CD4-positive, alpha-beta T cell treated with Interleukin-17A for 1 hour (primary cell): ENCODE measurements around the gene PLCXD1.
"Not testable (repeated sequence)": the region's sequence is repeated elsewhere in the genome, so short reads cannot be mapped to it uniquely, and the experiment has no call there.

Source experiments
- DNase-seq: peaks from one replicate; pipeline ENCODE4 v3.0.0-alpha.2; 2020

PLCXD1 gene

DNA sequence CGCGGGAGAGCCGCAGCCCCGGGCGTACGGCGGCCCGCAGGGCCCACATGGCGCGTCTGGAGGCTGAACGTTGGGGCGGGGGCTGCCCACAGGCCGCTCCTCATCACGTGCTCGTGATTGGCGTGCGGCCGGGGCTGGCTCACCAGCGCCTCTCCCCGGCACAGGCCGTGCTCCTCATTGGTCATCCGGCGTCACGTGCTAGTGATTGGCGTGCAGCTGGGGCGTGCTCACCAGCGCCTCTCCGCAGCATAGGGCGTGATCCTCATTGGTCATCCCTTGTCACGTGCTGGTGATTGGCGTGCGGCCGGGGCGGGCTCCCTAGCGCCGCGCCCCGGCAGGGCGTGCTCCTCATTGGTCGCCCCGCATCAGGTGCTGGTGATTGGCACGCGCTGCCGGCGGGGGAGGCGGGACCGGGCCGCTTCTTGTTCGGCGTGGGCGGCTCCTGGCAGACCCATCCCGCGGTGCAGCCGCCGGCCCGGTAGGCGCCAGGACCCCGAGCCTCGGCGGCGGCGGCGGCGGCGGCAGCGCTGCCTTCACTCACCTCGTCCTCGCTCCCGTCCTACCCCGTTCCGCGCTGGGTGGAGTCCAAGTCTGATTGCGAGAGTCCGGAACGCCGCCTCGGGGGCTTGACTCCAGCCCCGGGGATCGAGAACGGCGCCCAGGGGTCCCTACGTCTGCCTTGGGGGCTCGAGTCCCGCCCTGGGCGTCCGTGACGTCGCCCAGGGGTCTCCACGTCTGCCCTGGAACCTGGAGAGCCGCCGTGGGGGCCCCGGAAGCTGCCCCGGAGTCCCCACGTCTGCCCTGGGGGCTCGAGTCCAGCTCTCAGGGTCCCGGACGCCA is 37.8 kb downstream of the PLCXD1 start, which contains the start of gene GTPBP6:
Gene GTPBP6, minus strand, starts transcription at position 58 of the 840 bp plus-strand sequence. Its CDS starts 9 bp downstream, at position 49.
- DNase-seq, result peak; percentile 100

DNA sequence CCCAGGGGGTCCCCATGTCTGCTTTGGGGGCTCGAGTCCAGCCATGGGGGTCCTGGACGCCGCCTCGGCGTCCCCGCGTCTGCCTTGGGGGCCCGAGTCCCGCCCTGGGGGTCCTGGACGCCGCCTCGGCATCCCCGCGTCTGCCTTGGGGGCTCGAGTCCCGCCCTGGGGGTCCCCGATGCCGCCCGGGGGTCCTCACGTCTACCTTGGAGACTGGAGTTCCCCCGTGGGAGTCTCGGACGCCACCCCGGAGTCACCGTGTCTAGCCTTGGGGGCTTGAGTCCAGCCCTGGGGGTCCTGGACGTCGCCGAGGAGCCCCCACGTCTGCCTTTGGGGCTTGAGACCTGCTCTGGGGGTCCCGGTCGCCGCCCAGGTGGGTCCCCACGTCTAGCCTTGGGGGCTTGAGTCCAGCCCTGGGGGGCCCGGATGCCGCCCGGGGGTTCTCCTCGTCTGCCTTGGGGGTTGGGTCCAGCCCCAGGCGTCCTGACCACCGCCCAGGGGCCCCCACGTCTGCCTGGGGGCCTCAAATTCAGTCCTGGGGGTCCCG is 38.5 kb downstream of the PLCXD1 start:
- no peak for DNase-seq

DNA sequence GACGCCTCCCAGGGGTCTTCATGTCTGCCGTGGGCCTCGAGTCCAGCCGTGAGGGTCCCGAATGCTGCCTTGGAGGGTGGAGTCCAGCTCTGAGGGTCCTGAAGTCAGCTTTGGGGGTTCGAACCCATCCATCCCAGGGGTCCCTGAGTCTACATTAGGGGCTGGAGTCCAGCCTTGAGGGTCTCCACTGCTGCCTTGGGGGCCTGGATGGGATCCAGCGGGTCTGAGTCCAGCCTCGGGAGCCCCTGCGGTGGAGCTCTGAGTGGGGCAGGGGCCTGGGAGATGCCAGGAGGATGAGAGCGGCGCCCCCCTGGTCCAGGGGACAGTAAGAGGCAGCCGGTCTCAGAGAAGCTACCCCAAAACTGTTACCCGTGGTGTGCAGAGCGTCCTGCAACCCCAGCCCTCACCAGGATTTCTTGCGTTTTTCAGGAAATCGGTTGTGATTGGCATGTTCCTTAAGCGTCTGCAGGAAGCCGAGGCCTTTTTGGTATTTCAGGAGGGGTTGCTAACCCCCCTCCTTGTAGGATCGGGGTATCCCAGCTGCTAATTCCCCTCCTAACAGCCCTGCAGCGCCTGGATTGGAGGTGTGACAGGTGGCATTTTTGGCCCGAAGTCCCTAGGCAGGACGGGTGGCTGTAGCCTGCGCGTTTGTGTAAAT is 39.1 kb downstream of the PLCXD1 start:
- DNase-seq, result no peak

DNA sequence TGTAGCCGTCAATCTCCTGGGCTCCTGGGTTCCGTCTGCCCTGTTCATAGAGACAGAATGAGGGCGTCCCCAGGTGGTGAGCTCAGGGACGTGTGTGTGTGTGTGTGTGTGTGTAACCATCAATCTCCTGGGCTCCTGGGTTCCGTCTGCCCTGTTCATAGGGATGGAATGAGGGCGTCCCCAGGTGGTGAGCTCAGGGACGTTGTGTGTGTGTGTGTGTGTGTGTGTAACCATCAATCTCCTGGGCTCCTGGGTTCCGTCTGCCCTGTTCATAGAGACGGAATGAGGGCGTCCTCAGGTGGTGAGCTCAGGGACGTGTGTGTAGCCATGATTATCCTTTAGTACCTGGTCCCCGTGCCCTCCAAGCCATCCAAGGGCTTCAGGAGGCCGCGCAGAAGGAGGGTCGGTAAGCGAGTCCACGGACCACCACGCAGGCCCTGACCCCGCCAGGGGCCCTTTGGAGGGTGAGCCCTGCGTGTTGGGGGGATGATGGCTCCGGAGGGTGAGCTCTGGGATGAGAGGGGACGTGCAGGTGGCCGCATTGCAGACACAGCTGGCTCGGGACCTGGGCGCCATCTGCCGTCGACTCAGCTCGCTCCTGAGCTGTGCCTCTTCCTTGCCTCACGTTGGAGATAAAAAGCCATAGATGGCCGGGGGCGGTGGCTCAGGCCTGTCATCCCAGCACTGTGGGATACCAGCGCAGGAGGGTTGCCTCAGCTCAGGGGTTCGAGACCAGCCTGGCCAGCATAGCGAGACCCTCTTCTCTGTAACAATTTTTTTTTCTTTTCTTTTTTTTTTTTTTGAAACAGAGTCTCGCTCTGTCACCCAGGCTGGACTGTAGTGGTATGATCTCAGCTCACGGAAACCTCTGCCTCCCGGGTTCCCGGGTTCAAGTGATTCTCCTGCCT is 42.8 kb downstream of the PLCXD1 start:
- DNase-seq, result peak; percentile 62

DNA sequence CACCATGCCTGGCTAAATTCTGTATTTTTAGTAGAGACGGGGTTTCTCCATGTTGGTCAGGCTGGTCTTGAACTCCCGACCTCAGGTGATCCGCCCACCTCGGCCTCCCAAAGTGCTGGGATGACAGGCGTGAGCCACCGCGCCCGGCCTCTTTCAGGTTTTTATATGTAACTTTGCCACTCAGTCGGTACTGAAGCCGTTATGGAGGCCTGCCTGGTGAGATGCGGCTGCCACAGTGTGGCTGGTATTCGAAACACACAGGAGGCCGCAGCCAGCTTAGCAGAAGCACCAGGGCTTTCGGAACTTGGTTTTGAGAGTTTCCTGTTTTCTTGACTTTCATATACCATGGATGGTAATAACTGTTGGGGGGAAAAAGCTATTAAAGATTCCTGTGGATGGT is 43.5 kb downstream of the PLCXD1 start:
- DNase-seq, result not testable (repeated sequence)

DNA sequence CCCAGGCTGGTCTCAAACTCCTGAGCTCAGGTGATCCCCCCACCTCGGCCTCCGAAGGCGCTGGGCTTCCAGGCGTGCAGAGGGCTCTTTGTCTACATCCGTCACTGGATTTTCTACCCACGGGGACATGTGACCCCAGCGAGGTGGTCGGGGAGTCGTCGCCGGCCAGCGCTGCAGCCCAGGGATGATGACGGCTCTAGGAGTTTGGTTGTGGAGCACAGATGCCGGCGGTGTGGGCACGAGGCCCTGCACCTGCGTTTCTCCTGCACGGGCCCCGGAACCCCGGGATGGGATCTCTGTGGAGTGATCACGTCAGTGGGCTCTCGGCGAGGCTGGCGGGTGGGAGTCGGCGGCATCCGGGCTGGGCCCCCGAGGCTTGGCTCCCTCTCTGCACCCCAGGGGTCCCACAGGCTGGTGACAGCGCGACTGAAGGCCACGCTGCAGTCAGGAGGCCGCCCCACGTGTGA is 46.5 kb downstream of the PLCXD1 start:
- no peak for DNase-seq

DNA sequence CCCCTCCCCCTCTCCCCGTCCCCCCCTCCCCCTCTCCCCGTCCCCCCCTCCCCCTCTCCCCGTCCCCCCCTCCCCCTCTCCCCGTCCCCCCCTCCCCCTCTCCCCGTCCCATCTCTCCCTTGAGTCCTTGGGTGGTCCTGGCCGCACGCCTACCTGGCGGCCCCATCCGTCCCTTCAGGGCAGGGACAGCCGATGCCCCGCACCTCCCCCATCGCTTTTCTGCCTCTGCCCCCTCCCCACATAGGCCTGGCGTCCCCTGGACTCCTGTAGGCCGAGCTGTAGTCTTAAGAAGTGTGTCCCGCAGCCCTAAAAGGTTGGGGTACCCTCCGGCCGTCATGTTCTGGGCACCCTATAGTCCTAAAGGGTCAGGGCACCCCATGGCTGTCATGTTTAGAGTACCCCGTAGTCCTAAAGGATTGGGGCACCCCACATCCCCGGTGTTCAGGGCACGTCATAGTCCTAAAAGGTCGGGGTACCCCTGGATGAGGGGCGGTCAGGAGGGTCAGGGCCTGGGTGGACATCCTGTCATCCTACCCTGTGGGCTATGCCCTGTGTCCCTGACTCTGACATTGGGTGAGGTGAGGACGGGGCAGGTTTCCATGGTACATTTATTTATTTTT is 48.2 kb downstream of the PLCXD1 start:
- DNase-seq, result no peak

DNA sequence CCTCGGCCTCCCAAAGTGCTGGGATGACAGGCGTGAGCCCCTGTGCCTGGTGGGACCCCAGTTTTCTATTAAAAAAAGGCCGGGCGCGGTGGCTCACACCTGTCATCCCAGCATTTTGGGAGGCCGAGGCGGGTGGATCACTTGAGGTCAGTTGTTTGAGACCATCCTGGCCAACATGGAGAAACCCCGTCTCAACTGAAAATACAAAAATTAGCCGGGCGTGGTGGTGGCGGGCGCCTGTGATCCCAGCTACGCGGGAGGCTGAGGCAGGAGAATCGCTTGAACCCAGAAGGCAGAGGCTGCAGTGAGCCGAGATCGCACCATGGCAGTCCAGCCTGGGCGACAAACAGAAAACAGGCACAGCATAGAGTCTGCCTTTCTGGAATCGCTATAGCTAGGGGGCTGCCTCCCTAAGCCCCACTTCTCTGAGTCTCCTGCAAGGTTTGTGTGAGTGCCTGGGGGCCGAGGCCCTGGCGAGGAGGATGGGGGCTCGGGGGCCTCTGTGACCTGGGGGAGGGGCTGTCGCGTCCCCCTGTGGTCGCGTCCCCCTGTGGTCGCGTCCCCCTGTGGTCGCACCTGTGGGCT is 49.1 kb downstream of the PLCXD1 start:
- not testable (repeated sequence) for DNase-seq

DNA sequence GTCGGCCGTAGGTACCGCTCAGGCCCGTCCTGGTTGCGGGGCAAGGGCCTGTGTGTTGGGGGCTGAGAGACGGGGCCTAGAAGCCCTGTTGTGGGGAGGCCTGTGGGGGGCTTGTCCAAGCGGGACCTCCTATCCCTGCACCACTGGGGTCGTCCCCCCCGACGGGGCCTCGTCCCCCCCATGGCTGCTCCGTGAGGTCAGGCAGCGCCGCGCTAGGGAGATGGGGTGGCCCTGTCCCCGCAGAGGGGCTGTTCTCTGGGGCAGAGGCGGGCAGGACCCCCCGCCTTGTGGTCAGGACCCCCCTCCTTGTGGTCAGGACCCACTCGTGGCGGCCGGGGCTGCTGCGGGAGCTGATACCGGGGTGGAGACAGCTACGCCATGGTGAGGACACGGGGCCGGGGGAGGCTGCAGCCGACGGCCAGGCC is 49.6 kb downstream of the PLCXD1 start:
- DNase-seq, result no peak

DNA sequence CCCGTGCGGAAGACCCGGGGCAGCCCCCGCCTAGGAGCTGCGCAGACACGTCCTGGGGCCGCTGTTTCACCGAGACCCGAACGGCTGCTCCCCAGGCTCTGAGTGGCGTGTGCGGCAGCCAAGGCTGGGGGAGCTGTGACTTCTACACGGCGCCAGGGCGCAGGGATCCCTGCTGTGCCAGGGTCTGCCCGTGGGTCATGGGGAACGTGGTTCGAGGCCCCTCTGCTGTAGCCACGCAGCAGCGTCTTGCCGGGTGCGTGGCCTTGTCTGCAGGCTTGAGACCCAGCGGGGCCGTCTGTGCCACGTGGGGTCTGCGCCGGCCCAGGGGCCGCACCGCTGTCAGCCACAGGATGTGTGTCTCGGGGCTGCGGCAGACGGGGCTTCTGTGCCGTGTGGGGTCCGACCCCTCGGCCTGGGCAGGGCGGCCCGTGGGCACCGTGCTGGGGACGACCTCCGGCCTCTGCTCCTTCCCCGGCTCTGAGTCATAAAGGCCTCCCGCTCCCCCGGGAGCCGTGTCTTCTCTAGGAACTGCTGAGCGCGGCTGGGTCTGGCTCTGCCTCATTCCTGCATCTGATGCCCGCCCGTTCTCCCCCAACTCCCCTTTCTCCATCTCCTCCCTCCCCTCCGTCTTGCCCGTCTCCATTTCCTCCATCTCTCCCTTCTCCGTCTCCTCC is 50.1 kb downstream of the PLCXD1 start:
- no peak for DNase-seq

DNA sequence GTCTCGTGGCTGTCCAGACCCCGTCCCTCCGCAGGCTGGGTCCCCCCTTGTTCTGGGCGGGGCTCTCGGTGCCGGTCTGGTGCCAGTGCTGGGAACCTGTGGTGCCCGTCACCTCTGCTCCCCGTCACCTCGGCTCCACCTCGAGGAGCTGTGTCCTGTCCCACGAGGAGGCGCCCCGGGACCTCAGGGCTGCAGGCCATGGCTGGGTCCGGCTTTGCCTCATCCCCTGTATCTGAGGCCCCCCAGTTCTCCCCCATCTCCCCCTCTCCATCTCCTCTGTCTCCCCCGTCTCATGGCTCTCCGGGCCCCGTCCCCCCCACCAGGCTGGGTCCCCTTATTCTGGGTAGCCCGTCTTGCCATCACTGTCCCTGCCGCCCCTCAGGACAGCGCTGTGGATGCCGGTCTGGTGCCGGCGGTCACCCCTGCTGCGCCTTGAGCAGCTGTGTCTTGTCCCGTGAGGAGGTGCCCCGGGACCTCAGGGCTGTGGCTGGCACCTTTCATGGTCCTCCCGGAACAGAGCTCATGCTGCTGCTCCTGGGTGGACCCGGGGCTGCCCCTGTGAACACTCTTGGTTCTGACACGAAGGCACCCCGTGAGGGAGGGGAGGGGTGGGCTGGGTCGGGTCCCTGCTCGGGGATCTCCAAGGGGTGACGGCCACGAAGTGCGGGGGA is 50.8 kb downstream of the PLCXD1 start:
- DNase-seq, result no peak

DNA sequence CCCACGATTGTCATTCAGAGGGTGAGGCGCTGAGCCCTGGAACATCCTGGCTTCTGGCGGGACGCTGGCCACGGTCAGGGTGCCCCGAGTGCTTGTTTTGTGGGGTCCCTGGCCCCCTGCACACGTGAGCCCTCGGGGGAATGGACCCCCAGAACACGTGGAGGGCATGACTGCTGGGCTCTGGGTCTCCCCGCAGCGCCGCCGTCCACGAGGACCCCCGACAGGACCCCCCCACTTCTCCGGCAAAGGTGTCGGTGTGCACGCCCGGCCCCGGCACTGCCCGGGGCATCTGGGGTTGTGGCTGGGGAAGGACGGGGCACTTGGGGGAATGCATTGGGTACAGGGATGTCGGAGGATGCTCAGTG is 51.3 kb downstream of the PLCXD1 start:
- DNase-seq, result no peak

DNA sequence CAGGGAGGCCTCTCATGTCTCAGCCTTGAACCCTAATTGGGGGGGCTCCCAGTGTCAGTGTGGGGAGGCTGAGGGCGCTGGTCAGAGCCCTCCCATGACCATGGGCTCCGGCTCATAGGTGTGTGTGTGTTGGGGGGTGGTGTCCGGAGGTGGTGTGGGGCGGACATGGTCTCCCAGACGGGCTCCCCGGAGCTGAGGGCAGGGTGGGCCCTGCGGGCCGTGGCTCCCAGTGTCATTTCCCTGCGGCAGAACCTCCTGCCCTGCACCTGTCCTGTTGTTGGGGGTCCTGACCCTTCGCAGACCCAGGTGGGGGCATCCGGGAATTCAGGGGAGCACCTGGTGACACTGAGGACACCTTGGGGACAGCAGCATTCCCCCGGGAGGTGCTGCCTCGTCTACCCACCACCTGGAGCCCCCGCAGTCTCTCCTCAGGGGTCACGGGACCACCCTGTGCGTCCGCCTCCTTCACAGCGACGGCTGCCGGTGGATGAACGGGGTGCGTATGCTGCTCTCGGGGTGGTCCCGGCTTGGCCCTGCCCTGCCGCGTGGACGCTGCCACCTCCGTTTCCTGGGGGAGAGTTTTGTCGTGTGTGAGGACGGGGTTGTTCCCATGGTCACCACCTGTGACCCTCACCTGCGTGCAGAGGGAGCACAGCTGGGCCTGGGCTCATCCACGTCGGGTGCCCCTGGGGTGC is 51.9 kb downstream of the PLCXD1 start:
- no peak for DNase-seq

DNA sequence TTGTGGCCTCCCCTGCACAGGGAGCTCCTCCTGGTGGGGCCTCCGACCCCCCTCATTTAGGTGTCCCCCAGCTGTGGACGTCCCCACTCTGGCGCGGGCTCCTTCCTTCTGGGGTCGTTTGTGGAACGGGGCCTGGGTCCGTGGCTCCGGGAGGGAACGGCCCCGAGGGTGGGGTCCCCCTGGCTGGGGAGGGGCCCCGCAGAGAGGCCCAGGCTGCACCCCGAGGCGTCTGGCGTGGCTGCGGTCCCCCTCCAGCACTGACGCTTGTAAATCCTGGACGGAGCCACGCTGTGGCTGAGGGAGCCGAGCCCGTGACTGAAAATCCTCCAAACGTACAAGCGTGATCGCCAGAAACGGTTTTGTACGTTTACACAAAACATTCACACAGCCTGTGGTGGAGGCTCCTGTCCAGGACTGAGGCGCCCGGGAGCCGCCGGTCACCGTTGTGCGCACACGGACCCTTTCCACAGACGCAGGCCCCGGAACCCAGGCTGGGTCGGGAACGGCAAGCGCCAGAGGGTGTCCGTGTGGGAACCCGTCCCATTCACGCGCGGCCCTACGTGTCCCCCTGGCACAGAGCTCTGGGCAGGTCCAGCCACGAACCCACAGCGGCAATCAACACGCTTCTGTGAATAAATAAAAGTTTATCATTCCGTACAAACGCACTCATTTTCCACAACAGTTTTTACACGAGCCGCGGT is 52.6 kb downstream of the PLCXD1 start:
- DNase-seq, result no peak

DNA sequence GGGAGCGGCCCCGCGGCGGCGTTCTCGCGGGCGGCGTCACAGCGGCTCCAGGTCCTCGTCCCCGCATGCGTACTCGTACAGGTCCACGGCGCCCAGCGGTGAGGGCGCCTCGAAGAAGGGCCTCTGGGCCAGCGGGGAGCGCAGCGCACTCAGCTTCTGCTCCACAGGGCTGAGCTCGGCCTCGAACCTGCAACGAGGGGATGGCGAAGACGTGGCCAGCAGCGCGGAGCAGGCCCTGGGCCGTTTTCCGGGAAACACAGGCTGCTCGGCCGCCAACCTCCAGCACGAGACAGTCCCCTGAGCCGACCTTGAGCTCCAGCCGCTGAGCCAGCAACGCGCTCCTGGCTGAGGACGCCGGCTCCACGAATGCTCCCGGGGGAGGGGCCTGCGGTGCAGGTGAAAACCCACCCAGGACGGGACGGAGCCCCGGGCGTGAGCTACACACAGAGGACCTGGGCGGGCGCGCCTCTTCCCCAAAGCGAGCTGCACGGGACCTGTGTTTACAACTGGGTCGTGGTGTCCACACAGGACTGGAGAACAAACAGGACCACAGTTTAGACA is 53.2 kb downstream of the PLCXD1 start:
- no peak for DNase-seq

DNA sequence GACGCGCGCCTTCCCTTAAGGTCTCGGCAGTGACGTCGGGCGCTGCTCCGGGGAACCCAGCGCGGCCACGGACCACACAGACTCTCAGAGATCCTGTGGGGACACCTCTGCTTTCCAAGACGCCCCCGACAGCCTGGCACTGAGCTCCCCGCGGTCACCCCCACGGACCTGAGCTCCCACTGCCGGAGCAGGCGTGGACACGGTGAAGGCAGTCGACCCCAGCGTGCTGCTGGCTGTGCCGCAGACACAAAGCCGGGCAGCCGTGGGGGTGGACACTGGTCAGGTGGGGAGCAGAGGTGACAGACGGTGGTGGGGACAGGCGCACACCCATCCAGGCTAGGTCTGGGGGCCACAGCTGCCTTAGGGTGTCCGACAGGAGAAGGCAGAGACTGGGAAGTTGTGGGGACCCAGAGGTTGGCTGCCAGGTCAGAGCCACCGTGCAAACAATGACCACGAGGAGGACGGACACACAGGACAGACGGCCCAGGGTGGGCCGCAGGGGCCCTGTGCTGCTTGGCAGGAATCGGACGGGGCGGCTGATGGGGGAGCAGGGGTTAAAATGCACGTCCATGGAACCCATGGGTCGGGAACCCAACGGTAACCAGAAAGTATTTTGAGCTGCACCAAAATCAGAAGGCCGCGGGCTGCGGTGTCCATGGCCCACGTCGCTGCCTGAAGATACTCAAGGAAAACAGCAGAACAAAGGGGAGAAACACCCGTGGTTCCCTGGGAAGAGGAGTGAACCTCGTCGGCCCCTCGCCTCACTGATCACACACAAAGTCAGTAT is 54.0 kb downstream of the PLCXD1 start:
- DNase-seq, result no peak

DNA sequence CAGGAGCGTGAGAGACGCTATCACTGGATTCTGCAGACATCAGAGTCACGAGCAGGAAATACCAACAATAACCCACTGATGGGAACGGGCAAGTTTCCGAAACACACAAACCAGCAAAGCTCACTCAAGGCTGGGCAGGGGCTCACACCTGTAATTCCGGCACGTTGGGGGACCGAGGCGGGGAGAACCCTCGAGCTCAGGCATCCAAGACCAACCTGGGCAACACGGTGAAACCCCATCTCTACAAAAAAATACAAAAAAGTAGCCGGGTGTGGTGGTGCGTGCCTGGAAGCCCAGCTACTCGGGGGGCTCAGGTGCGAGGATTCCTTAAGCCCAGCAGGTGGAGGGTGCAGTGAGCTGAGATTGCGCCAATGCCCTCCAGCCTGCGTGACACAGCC is 54.6 kb downstream of the PLCXD1 start:
- no peak for DNase-seq

DNA sequence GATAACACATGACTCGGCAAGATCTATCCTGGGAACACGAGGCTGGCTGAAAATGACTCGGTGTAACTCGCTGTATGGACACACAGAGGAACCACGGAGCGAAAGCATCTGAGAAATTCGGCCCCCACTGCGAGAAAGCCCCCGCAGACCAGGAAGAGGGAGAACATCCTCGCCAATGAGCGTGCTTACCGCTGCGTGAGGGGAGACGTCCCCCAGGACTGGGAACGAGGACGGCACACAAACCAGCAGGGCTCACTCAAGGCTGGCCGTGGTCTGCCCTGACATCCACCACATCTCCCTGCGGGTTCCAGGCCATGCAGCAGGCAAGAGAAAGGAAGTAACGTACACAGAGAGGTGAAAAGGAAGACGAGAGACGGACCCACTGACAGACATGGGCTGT is 55.0 kb downstream of the PLCXD1 start:
- DNase-seq, result no peak
